Bronchial epithelial cell (primary cell): ENCODE data around the gene LIPJ. TPM values are rescaled to one million over a fixed set of nuclear protein-coding genes. Genes with fewer than 3 reads are reported as not detected.
A peak's percentile ranks its signal among the peaks of the same experiment; 100 is the strongest.

Experiments
- DNase-seq: peaks from one replicate; pipeline ENCODE4 v3.0.0-alpha.2; 2010; ENCODE audit warnings: low read depth
- FAIRE-seq: peaks from 2 replicates; lab custom pipeline; 2011; peaks lifted over from hg19 to GRCh38; lab: Jason Lieb, UNC
- H3K27me3 ChIP-seq: 2 replicates; pipeline ENCODE4 v1.5.1; 2011; ENCODE audit warnings: low read length; ENCODE audit not compliant: control insufficient read depth, insufficient read depth
- H3K36me3 ChIP-seq: 2 replicates; pipeline ENCODE4 v1.5.1; 2011; ENCODE audit warnings: low read length; ENCODE audit not compliant: control insufficient read depth, insufficient read depth
- H3K4me3 ChIP-seq: 2 replicates; pipeline ENCODE4 v1.5.1; 2011; ENCODE audit warnings: mild to moderate bottlenecking, low read depth, low read length, control low read depth
- total RNA-seq: library from RNA; depleted of rRNA; stranded (reverse); fragments of >200 nt; gene quantifications from 2 replicates; pipeline ENCODE4 v1.2.1, GENCODE V29; 2014
- TF ChIP-seq, protein P1 (sequence below): IDR thresholded peaks from 2 replicates; pipeline ENCODE4 v1.5.1; 2011; ENCODE audit warnings: mild to moderate bottlenecking, moderate library complexity, low read length, control low read depth, inconsistent platforms; ENCODE audit not compliant: insufficient read depth, severe bottlenecking

Gene LIPJ
- total RNA-seq, 1 donor from 2014 or later: not detected

DNA sequence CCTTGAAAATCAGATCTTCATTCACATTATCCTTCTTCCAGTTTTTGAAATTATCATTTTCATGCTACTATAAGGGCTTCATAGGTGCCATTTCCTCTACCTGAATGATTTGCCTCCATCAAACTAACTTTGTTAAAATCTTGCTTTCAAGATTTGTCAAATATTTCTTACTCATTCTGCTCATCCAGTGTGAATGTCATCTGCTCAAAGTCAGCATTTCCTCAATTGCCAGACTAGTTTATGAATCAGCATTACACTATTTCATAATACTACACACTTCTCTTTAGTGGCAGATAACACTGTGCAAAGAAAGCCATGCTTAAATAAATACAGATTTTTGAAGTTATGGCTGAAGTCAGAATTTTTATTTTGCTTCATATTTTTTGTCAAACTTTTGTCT lies 56.4 kb downstream of the LIPJ start:
- FAIRE-seq (no peak), DNase-seq (peak; percentile 89)
- TF ChIP-seq, protein P1, sequence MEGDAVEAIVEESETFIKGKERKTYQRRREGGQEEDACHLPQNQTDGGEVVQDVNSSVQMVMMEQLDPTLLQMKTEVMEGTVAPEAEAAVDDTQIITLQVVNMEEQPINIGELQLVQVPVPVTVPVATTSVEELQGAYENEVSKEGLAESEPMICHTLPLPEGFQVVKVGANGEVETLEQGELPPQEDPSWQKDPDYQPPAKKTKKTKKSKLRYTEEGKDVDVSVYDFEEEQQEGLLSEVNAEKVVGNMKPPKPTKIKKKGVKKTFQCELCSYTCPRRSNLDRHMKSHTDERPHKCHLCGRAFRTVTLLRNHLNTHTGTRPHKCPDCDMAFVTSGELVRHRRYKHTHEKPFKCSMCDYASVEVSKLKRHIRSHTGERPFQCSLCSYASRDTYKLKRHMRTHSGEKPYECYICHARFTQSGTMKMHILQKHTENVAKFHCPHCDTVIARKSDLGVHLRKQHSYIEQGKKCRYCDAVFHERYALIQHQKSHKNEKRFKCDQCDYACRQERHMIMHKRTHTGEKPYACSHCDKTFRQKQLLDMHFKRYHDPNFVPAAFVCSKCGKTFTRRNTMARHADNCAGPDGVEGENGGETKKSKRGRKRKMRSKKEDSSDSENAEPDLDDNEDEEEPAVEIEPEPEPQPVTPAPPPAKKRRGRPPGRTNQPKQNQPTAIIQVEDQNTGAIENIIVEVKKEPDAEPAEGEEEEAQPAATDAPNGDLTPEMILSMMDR: no peak
- H3K36me3 ChIP-seq: no peaks in the 10 kb centered on the region
- H3K4me3 ChIP-seq: no peak overlapping the region
- no peaks in the 10 kb centered on the region for H3K27me3 ChIP-seq

GRCh38 chr10:88647061-88647615 lies 60.6 kb downstream of the LIPJ start:
- TF ChIP-seq, protein P1: no peak
- Histone ChIP-seq H3K36me3 (no peaks in the 10 kb centered on the region), H3K4me3 (no peak overlapping the region), H3K27me3 (no peaks in the 10 kb centered on the region)
- no peak for DNase-seq
- FAIRE-seq: no peak

- TF ChIP-seq, protein P1: no peak
- DNase-seq: peak; percentile 86
- H3K27me3 ChIP-seq: no peaks in the 10 kb centered on the region
- H3K4me3 ChIP-seq: no peak overlapping the region
- no peak for FAIRE-seq
- H3K36me3 ChIP-seq: no peaks in the 10 kb centered on the region
Measured at GRCh38 chr10:88651101-88651551, 64.6 kb downstream of the LIPJ start.

DNA sequence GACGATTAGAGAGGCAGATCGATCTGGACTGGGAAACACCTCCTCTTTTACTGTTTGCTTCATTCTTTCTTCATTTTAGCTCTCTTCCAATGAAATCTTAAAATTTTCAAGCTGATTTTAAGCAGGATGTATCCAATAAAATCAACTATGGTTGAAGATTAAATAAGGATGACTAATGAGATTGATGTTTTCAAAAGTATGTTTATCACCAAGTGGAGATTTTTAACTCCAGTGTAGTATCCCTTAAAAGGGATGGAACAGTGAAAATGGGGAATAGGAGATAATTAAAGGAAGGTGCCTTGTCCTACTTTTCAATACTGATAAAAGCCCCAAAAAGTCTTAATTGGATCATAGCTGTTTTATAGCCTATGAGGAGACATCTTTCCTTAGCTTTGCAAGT lies 66.1 kb downstream of the LIPJ start:
- H3K4me3 ChIP-seq: no peak overlapping the region
- no peak for FAIRE-seq
- TF ChIP-seq, protein P1: no peak
- DNase-seq: no peak
- H3K36me3 ChIP-seq: no peaks in the 10 kb centered on the region
- no peaks in the 10 kb centered on the region for H3K27me3 ChIP-seq

Other genes with a start within 250 kb of the LIPJ start
- 6.7 and 8.7 TPM in 2 replicates for gene RNLS, start 3.4 kb upstream of the LIPJ start, total RNA-seq
- gene LIPF, start 77.7 kb downstream of the LIPJ start, total RNA-seq: not detected in 2 replicates
- 0.13 TPM in 1 of 2 replicates, not detected in the other for gene LIPK, start 119.5 kb downstream of the LIPJ start, total RNA-seq
- 1.3 TPM in 1 of 2 replicates, not detected in the other for gene LIPN, start 173.3 kb downstream of the LIPJ start, total RNA-seq
- not detected in 2 replicates for gene LIPM, start 216.0 kb downstream of the LIPJ start, total RNA-seq